ENCODE data around the gene CAMKK2. TPM values are rescaled to one million over a fixed set of nuclear protein-coding genes. Genes with fewer than 3 reads are reported as not detected.

CAMKK2 gene
- total RNA-seq, 4 donors from 2014 or later = 17.5 to 155 (median 47.7) TPM

DNA sequence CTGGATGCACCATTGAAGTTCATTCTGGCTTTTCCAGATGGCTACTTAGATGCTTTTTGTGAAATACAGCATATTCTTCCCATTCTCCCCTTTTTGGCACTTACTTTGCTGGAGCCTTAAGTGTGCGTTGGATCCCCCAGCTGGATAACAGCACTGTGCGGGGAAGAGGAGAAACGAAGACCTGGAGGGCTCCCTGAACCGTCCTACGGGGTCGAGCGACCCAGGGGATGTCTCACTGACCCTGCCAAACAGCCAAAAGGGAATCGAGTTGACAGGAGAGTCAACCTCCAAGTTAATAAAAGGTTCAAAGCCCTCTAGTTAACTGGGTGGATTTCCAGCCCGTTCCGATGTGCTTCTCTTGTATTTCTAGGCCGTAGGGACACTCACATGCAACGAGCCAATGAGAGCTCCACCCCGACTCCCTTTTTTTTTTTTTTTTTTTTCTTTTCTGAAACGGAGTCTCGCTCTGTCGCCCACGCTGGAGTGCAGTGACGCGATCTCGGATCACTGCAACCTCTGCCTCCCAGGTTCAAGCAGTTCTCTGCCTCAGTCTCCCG is 1.0 kb upstream of the CAMKK2 start:
- WGBS, 2 donors (ENCODE audit: low coverage in 1 of 2) = 2% methylated on average over 21 of the region's 21 CpGs; no CpG with 5 or more reads in 1 of the 2 donors
- in situ Hi-C loops (cut with MboI; ENCODE audit: low pct_ligation_motif_present in 1 of 4, low pct_unique_long_range_greater_than_20kb in 1 of 4, low sequenced_read_pairs in 3 of 4) (no loop called here), intact Hi-C loops (cut with DNase I; ENCODE audit: low total_unique reads) (no loop called here)
- peak; percentile 30 for DNase-seq
- no peaks in the 10 kb centered on the region for H3K9me3 ChIP-seq
- TF ChIP-seq POLR2A (IDR thresholded peaks at IDR 0.05) (no peak), POLR2AphosphoS5 (IDR thresholded peaks at IDR 0.05) (peak in 1 of 3 donors; percentile 4)
- peaks cover 11 to 39% (median 27%) of the 10 kb centered on the region in 4 donors for H3K4me1 ChIP-seq
- peaks cover 0 to 1% (median 0%) of the 10 kb centered on the region in 4 donors for H3K36me3 ChIP-seq
- H3K27me3 ChIP-seq = no peaks in the 10 kb centered on the region
- peak overlapping the region; percentile 91 to 97 (median 94) for H3K27ac ChIP-seq
- H3K4me3 ChIP-seq = peak overlapping the region; percentile 79 to 100 (median 90)

DNA sequence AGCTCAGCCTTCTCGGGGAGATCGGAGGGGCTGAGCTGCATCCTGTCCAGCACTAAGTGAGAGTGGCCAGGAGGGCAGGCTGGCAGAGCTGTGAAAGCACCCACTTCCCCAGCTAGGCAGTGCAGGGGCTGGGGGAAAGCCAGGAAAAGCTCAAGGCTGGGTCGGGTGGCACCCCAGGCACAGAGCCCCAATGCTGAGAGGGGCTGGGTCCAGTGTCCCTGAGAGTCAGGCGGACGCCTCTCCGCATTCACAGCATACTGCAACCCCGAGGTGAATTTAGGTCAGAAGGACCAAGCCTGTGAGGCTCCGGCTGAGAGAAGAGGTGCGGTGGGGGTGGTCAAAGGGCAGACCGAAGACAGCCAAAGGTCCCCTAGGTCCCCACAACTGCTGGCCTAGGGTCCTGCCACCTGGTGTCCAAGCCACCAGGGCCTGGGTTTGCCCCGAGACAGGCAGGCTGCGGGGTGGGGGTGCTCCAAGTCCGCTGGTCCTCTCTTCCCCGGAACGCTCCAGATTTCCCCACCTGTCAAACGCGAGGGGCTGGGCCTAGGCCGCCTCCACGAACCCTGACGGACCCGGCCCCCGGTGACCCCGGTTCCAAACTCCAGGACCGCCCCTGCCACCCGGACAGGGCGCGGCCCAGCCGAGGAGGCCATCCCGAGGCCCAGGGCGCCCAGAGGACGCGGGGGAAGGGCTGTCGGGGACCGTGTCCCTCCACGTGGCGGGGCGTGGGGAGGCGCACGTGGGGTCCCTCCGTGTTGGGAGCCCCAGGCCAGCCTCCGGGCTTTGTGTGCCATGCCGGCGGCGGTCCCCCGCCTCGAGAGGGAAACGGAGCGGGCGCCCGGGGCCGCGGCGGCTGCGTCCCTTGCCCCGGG is 527 bp downstream of the CAMKK2 start:
- 0% methylated on average over 1 to 32 of the region's 55 CpGs for WGBS, 2 donors (ENCODE audit: low coverage in 1 of 2)
- H3K27me3 ChIP-seq = no peaks in the 10 kb centered on the region
- peaks cover 0 to 4% (median 0%) of the 10 kb centered on the region in 4 donors for H3K36me3 ChIP-seq
- in situ Hi-C loops (cut with MboI; ENCODE audit: low pct_ligation_motif_present in 1 of 4, low pct_unique_long_range_greater_than_20kb in 1 of 4, low sequenced_read_pairs in 3 of 4) (no loop called here), intact Hi-C loops (cut with DNase I; ENCODE audit: low total_unique reads) (no loop called here)
- peaks cover 11 to 39% (median 27%) of the 10 kb centered on the region in 4 donors for H3K4me1 ChIP-seq
- DNase-seq = peak; percentile 70
- peak overlapping the region; percentile 91 to 97 (median 94) for H3K27ac ChIP-seq
- no peaks in the 10 kb centered on the region for H3K9me3 ChIP-seq
- H3K4me3 ChIP-seq = peak overlapping the region; percentile 64 to 100 (median 90)
- TF ChIP-seq, protein P1, sequence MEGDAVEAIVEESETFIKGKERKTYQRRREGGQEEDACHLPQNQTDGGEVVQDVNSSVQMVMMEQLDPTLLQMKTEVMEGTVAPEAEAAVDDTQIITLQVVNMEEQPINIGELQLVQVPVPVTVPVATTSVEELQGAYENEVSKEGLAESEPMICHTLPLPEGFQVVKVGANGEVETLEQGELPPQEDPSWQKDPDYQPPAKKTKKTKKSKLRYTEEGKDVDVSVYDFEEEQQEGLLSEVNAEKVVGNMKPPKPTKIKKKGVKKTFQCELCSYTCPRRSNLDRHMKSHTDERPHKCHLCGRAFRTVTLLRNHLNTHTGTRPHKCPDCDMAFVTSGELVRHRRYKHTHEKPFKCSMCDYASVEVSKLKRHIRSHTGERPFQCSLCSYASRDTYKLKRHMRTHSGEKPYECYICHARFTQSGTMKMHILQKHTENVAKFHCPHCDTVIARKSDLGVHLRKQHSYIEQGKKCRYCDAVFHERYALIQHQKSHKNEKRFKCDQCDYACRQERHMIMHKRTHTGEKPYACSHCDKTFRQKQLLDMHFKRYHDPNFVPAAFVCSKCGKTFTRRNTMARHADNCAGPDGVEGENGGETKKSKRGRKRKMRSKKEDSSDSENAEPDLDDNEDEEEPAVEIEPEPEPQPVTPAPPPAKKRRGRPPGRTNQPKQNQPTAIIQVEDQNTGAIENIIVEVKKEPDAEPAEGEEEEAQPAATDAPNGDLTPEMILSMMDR (IDR thresholded peaks at IDR 0.05) = peak in 1 of 5 experiments; percentile 2
- TF ChIP-seq POLR2A (IDR thresholded peaks at IDR 0.05) (no peak), POLR2AphosphoS5 (IDR thresholded peaks at IDR 0.05) (peak in 1 of 3 donors; percentile 42), EP300 (IDR thresholded peaks at IDR 0.05; ENCODE audit: low read depth) (no peak)

DNA sequence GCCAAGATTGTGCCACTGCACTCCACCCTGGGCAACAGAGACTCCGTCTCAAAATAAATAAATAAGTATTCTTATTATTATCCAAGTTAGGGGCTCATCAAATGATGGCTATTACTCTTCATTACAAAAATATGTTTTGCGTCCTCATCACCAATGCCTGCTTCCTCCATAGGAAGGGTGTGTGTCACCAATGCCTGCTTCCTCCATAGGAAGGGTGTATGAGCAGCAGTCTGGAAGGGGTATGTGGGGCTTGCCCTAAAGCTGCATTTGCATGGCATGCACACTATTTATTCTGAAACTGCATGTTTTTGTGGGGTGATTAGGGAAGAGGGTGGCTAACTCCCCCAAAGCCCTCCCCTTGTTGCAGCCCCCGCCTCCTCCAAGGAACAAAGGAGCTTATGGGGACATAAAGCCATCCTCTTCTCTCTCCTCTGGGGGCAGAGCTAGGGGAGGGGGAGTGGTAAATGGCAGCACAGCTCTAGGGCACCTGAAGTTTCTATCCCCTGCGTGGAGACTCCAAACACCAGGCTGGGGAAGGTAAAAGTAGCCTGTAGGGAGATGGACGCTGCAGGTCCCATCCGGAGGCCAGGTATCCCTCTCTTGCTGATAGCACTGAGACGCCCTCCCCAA is 1.3 kb downstream of the CAMKK2 start:
- no peaks in the 10 kb centered on the region for H3K9me3 ChIP-seq
- TF ChIP-seq EP300 (IDR thresholded peaks at IDR 0.05; ENCODE audit: low read depth) (no peak), POLR2A (IDR thresholded peaks at IDR 0.05) (no peak), POLR2AphosphoS5 (IDR thresholded peaks at IDR 0.05) (no peak)
- H3K4me1 ChIP-seq = peaks cover 11 to 33% (median 25%) of the 10 kb centered on the region in 4 donors
- in situ Hi-C loops (cut with MboI; ENCODE audit: low pct_ligation_motif_present in 1 of 4, low pct_unique_long_range_greater_than_20kb in 1 of 4, low sequenced_read_pairs in 3 of 4) (no loop called here), intact Hi-C loops (cut with DNase I; ENCODE audit: low total_unique reads) (no loop called here)
- H3K4me3 ChIP-seq = peak overlapping the region; percentile 64 to 100 (median 90)
- no peak for DNase-seq
- H3K27ac ChIP-seq = peak overlapping the region; percentile 91 to 97 (median 94)
- WGBS, 2 donors (ENCODE audit: low coverage in 1 of 2) = 42 to 54% methylated on average over 3 to 7 of the region's 7 CpGs
- peaks cover 0 to 4% (median 0%) of the 10 kb centered on the region in 4 donors for H3K36me3 ChIP-seq
- no peaks in the 10 kb centered on the region for H3K27me3 ChIP-seq

DNA sequence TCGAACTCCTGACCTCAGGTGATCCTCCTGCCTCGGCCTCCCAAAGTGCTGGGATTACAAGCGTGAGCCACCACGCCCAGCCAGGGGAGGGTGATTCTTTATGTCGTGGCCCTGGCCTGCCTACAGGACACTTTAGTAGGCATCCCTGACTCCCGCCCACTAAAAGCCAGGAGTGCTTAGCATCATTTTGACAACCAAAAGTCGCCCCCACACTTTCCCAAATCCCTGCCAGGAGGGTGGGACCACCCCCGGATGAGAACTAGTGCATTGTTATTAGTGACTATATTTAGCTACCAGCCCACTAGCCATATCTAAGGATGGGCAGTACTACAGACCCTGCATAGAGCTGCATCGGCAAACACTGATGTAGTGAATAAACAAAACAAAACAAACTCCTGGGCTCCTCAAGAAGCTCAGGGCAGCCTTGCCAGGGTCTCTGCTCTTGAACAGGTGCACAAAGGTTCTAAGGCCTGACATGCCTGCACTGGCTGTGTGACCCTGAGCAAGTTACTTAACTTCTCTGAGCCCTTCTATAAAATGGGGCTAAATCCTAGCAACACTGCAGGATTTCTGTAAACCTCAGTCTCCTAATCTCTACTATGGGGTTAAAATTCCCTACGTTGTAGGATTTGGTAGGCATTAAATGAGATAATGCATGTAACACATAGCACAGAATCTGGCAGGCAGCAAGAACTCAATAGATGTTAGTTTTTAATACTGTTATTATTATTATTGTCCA is 2.2 kb downstream of the CAMKK2 start:
- no peak for DNase-seq
- intact Hi-C loops (cut with DNase I; ENCODE audit: low total_unique reads) = no loop called here
- WGBS, 2 donors (ENCODE audit: low coverage in 1 of 2) = 80 to 87% methylated on average over 1 to 10 of the region's 10 CpGs

More for the DNA sequence above, 2.2 kb downstream of the CAMKK2 start:
- in situ Hi-C loops (cut with MboI; ENCODE audit: low pct_ligation_motif_present in 1 of 4, low pct_unique_long_range_greater_than_20kb in 1 of 4, low sequenced_read_pairs in 3 of 4) = no loop called here
- Histone ChIP-seq H3K36me3 (peaks cover 0 to 4% (median 0%) of the 10 kb centered on the region in 4 donors), H3K27me3 (no peaks in the 10 kb centered on the region), H3K4me1 (peaks cover 11 to 27% (median 22%) of the 10 kb centered on the region in 4 donors), H3K9me3 (no peaks in the 10 kb centered on the region), H3K4me3 (no peak overlapping the region), H3K27ac (no peak overlapping the region)
- TF ChIP-seq, protein P1 (IDR thresholded peaks at IDR 0.05) = no peak
- TF ChIP-seq POLR2A (IDR thresholded peaks at IDR 0.05) = no peak
- no peak for TF ChIP-seq POLR2AphosphoS5 (IDR thresholded peaks at IDR 0.05)
- TF ChIP-seq EP300 (IDR thresholded peaks at IDR 0.05; ENCODE audit: low read depth) = no peak

All from transverse colon (tissue), 4 donors.